Measurements from ENCODE around the gene RNASE4.

Gene RNASE4

DNA sequence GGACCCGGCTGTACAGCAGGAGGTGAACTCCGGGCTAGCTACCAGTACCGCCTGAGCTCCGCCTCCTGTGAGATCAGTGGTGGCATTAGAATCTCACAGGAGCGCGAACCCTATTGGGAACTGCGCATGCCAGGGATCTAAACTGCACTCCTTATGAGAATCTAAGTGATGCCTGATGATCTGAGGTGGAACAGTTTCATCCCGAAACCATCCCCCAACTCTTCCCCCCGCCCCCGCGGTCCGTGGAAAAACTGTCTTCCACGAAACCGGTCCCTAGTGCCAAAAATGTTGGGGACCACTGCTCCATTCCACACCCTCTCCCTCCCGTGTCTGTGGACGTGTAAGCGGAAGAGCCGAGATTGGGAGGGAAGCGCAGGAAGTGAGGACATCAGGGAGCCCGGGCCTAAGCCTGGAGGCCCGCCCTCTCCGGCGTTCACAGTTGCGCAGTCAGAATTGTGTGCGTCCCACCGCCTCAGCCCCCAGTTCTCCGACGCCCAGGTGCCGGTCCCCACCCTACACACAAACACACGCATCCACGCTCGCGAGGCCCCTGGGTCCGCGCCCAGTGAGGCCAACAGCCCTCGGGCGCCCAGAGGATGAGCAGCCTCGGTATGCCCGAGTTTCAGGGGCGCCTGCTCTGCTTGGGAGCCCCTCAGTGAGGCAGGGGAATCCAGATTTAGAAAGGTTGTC, 1.8 kb upstream of the RNASE4 start:
- Histone ChIP-seq H3F3A (ENCODE audit: low read depth) (peaks cover 15% of the 10 kb centered on the region), H3K9me2 (replicated peaks; ENCODE audit: low read depth, low read length) (no peaks in the 10 kb centered on the region), H3K4me2 (ENCODE audit: low read depth, low read length, poor library complexity, severe bottlenecking) (peak overlapping the region; percentile 99), H3K4me1 (ENCODE audit: insufficient read depth, low read length, poor library complexity, severe bottlenecking) (peaks cover 35% of the 10 kb centered on the region), H3K36me3 (ENCODE audit: insufficient read depth, low read length) (no peaks in the 10 kb centered on the region), H4K20me1 (ENCODE audit: insufficient read depth, low read length, poor library complexity, severe bottlenecking) (no peaks in the 10 kb centered on the region), H3K79me2 (ENCODE audit: insufficient read depth, low read length) (no peaks in the 10 kb centered on the region), H3K9ac (ENCODE audit: low read depth, low read length, poor library complexity, severe bottlenecking) (peak overlapping the region; percentile 82), H2AFZ (ENCODE audit: low read length) (peak overlapping the region; percentile 89), H3K9me3 (ENCODE audit: insufficient read depth, low read depth, low read length) (no peaks in the 10 kb centered on the region), H3K27me3 (ENCODE audit: insufficient read depth, low read length, poor library complexity, severe bottlenecking) (no peaks in the 10 kb centered on the region), H3K4me3 (ENCODE audit: low read length, poor library complexity, severe bottlenecking) (peak overlapping the region; percentile 88)
- TF ChIP-seq CTCF (conservative IDR thresholded peaks at IDR 0.05; ENCODE audit: low read length) (peak; percentile 31), EZH2phosphoT487 (IDR thresholded peaks at IDR 0.05; ENCODE audit: borderline replicate concordance) (no peak)

- no peaks in the 10 kb centered on the region for H3K79me2 ChIP-seq (ENCODE audit: insufficient read depth, low read length)
- no peaks in the 10 kb centered on the region for H3K9me2 ChIP-seq (replicated peaks; ENCODE audit: low read depth, low read length)
- H2AFZ ChIP-seq (ENCODE audit: low read length) = peak overlapping the region; percentile 89
- peaks cover 35% of the 10 kb centered on the region for H3K4me1 ChIP-seq (ENCODE audit: insufficient read depth, low read length, poor library complexity, severe bottlenecking)
- H3K9ac ChIP-seq (ENCODE audit: low read depth, low read length, poor library complexity, severe bottlenecking) = peak overlapping the region; percentile 82
- H3K36me3 ChIP-seq (ENCODE audit: insufficient read depth, low read length) = no peaks in the 10 kb centered on the region
- peaks cover 15% of the 10 kb centered on the region for H3F3A ChIP-seq (ENCODE audit: low read depth)
- H3K4me2 ChIP-seq (ENCODE audit: low read depth, low read length, poor library complexity, severe bottlenecking) = peak overlapping the region; percentile 99
- peak overlapping the region; percentile 88 for H3K4me3 ChIP-seq (ENCODE audit: low read length, poor library complexity, severe bottlenecking)
- no peaks in the 10 kb centered on the region for H3K9me3 ChIP-seq (ENCODE audit: insufficient read depth, low read depth, low read length)
- TF ChIP-seq CTCF (conservative IDR thresholded peaks at IDR 0.05; ENCODE audit: low read length) = no peak
- TF ChIP-seq EZH2phosphoT487 (IDR thresholded peaks at IDR 0.05; ENCODE audit: borderline replicate concordance) = no peak
- H4K20me1 ChIP-seq (ENCODE audit: insufficient read depth, low read length, poor library complexity, severe bottlenecking) = no peaks in the 10 kb centered on the region
- H3K27me3 ChIP-seq (ENCODE audit: insufficient read depth, low read length, poor library complexity, severe bottlenecking) = no peaks in the 10 kb centered on the region
Observed at GRCh38 chr14:20683125-20683890, 1.1 kb upstream of the RNASE4 start.

DNA sequence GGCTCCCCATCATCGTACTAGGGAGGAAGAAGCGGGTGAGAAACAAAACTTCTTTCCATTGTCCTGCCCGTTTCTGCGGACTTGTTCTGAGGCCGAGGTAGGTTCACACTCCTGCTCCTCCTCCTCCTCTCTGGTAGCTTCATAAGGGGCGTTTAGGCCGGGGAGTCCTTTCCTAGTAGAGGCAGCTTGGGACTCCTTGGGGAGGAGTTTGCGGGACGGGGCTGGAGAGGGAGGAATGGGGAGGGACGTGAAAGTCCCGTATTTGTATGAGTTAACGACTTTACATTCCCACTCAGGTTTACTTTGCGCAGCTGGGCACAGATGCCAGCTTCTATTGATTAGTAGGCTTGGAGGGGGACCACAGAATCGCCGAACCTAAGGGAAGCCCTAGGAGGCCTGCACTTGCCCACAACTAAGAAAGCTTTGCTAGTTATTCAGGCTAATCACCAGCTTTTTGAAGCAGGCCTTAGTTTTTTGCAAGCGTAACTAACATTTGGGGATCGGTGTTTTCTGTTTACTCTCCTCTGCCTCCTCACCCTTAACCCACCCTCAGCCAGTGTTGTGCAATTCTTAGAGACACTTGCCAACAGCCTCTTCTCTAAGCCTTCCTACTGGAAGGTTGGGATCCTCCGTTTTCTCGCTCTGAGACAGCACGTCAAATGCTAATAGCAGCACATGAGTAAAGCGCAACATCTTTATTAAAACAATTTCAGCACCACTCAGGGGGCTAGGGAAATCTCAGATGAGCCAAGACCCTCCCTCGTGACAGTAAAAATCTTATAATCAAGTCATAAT, 499 bp downstream of the RNASE4 start:
- peak overlapping the region; percentile 99 for H3K4me2 ChIP-seq (ENCODE audit: low read depth, low read length, poor library complexity, severe bottlenecking)
- H3K4me3 ChIP-seq (ENCODE audit: low read length, poor library complexity, severe bottlenecking) = peak overlapping the region; percentile 88
- no peaks in the 10 kb centered on the region for H3K36me3 ChIP-seq (ENCODE audit: insufficient read depth, low read length)
- TF ChIP-seq EZH2phosphoT487 (IDR thresholded peaks at IDR 0.05; ENCODE audit: borderline replicate concordance) (no peak), CTCF (conservative IDR thresholded peaks at IDR 0.05; ENCODE audit: low read length) (no peak)
- peaks cover 31% of the 10 kb centered on the region for H3K4me1 ChIP-seq (ENCODE audit: insufficient read depth, low read length, poor library complexity, severe bottlenecking)
- peak overlapping the region; percentile 89 for H2AFZ ChIP-seq (ENCODE audit: low read length)
- no peaks in the 10 kb centered on the region for H3K79me2 ChIP-seq (ENCODE audit: insufficient read depth, low read length)
- no peaks in the 10 kb centered on the region for H4K20me1 ChIP-seq (ENCODE audit: insufficient read depth, low read length, poor library complexity, severe bottlenecking)
- no peaks in the 10 kb centered on the region for H3K9me2 ChIP-seq (replicated peaks; ENCODE audit: low read depth, low read length)
- H3K27me3 ChIP-seq (ENCODE audit: insufficient read depth, low read length, poor library complexity, severe bottlenecking) = no peaks in the 10 kb centered on the region
- H3K9me3 ChIP-seq (ENCODE audit: insufficient read depth, low read depth, low read length) = no peaks in the 10 kb centered on the region
- H3K9ac ChIP-seq (ENCODE audit: low read depth, low read length, poor library complexity, severe bottlenecking) = peak overlapping the region; percentile 82
- peaks cover 15% of the 10 kb centered on the region for H3F3A ChIP-seq (ENCODE audit: low read depth)
